Stimulated activated CD4-positive, alpha-beta T cell treated with anti-CD3 and anti-CD28 coated beads, Interleukin-2, amount 100 ng/mL, for 24 hours (primary cell): ENCODE data around the gene ZFR.
A peak's percentile ranks its signal among the peaks of the same experiment; 100 is the strongest.
"Not testable (repeated sequence)": the region's sequence is repeated elsewhere in the genome, so short reads cannot be mapped to it uniquely, and the experiment has no call there.

ENCODE experiments used
- DNase-seq, 2 donors: peaks; one replicate each; pipeline ENCODE4 v3.0.0-alpha.2; 2020

The ZFR gene

DNA sequence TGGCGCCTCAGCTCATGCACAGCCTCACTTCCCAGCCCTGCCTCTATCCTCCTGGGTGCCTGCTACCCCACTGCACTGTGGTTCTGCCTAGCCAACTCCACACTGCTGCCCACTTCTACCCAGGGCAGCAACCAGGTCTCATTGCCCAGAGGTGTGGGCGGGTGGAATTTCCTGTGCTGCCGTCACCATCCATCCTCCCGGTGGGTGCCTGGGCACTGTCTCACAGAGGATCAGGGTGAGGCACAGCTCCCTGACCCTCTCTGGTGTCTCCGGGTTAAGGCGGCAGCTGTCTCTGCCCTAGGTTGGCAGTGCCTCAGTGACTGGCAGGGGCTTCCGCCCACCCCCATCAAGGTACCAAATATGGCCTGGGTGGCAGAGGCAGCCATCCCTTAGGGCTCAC lies 127.5 kb downstream of the ZFR start:
- DNase-seq: no peak

DNA sequence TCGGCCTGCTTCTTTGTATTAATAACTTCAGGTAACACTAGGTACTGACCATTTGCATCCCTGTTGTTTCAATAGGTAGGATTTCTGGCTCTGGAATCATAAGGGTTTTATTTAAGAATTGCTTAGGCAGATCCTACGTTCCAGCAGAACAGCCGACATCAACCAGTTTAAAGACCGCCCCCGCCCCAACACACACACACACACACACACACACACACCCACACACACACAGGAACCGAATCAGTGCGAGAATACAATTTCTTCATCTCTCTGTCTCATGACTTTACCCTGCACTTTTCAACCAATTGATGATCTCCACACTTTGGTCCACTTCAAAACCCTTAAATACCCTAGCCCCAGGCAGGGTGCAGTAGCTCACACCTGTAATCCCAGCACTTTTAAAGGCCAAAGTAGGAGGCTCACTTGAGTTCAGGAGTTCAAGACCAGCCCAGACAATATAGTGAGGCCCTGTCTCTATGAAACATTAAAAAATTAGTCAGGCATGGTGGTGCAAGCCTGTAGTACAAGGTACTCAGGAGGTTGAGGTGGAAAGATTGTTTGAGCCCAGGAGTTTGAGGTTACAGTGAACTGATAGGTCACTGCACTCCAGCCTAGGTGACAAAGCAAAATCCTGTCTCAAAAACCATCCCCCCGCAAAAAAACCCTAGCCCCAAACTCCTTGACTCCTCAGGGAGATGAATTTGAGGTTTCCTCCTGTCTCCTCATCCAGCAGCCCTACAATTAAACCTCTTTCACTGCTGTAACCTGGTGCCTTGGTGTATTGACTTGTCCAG lies 129.1 kb downstream of the ZFR start:
- no peak for DNase-seq

- DNase-seq: no peak
Observed at GRCh38 chr5:32314658-32315057, 129.9 kb downstream of the ZFR start.

GRCh38 chr5:32314152-32314488 lies 130.4 kb downstream of the ZFR start:
- DNase-seq: not testable (repeated sequence)

DNA sequence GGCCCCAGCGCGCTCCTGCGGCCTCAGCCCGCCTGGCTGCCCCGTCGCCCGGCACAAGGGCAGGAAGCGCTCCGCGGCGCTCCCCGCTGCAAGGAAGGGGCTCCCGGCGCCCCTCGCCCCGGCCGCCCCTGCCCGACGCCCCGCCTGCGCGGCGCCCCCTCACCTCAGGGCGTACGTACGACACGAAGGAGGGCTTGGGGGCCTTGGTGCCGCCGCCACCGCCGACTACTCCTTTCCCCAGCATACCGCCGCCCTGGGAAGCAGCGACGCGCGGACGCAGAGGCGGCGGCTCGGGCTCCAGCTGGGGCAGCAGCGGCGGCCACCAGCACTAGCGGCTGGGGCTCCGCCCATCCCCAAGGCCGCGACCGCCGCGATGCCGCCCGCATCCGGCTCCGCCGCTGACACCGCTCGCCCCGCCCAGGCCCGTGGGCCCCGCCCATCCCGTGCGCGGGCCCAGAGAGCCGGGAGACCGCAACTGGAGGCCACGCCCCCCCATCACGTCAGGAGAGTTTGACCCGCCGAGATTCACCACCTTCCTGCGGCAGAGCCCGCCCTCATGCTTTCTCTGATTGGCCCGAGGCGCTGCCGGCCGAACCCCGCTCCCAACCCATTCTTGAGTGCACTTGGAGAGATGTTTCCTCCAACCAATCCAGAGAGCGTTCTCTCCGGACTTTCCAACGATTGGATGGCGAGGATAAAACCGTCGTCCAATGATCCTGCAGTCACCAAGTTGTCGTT lies 131.8 kb downstream of the ZFR start, which contains the start of gene MTMR12:
Gene MTMR12, minus strand, starts transcription at position 345 of the 738 bp plus-strand sequence. Its CDS starts 101 bp downstream, at position 244.
- DNase-seq: peak; percentile 100

DNA sequence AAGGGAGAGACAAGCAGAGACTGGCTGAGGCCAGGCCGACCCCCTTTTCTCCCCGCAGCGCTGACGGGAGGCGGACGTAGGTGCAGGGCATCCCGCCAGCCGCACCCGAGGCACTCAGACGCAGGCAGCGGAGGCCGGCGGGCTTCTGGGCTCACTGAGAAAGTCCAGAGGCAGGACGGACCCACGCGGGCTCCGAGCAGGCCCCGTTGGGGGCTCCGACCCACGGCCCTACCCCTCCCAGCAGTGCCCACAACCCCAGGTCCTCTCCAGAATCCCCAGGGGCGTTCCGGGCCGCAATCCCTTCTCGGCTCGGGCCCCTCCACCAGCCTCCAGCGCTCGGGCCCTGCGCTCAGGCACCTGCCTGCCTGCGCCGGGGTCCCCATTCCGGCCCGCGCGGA lies 132.3 kb downstream of the ZFR start:
- DNase-seq: peak; percentile 48 to 63

GRCh38 chr5:32311404-32312196 lies 132.9 kb downstream of the ZFR start:
- no peak for DNase-seq

DNA sequence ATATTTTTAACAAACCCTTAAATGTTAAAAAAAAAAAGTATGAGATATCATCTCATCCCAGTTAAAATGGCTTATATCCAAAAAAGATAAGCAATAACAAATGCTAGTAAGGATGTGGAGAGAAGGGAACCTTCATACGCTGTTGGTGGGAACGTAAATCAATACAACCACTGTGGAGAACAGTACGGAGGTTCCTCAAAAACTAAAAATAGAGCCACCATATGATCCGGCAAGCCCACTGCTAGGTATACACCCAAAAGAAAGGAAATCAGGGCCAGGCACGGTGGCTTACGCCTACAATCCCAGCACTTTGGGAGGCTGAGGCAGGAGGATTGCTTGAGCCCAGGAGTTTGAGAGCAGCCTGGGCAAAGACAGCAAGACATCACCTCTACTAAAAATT lies 134.8 kb downstream of the ZFR start:
- DNase-seq: no peak

DNA sequence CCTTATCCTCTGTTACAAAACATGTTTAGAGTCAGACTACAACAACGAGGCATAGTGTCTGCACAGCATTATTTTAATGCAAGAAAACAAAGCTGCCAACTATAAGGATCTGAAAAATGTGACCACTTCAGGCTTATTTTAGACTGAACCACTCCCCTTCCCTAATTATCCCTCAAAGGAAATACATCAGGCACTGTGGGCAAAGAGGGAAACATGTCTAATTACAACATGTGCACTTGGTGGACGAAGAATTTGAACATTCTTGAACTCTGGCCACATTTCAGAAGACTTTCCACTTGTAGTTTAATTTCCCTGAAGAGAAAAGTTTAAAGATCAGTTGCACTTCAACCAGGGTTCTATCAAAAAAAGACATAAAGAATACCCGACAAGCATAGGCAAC lies 135.6 kb downstream of the ZFR start:
- DNase-seq: no peak

- DNase-seq: no peak
Observed at GRCh38 chr5:32307769-32308194, 136.8 kb downstream of the ZFR start.

- DNase-seq: no peak
Observed at GRCh38 chr5:32304622-32305021, 139.9 kb downstream of the ZFR start.
